Fibroblast of pulmonary artery (primary cell): ENCODE measurements around the gene ERBB4.

Experiments used
- DNase-seq: peaks from one replicate; pipeline ENCODE4 v3.0.0-alpha.2; 2010; ENCODE audit warnings: low read depth
- H3K4me3 ChIP-seq: replicated peaks from 2 replicates; pipeline ENCODE4 v1.5.1; 2011; ENCODE audit warnings: low read depth, mild to moderate bottlenecking, control low read depth, low read length, moderate library complexity
- CTCF ChIP-seq: IDR thresholded peaks from 2 replicates; pipeline ENCODE4 v1.5.1; 2011; ENCODE audit warnings: mild to moderate bottlenecking, control low read depth, low read length, inconsistent platforms; ENCODE audit errors: missing control alignments

Gene ERBB4

GRCh38 chr2:211407076-211407475, 1131.5 kb downstream of the ERBB4 start:
- H3K4me3 ChIP-seq: no peak overlapping the region
- DNase-seq: no peak
- TF ChIP-seq CTCF: no peak

DNA sequence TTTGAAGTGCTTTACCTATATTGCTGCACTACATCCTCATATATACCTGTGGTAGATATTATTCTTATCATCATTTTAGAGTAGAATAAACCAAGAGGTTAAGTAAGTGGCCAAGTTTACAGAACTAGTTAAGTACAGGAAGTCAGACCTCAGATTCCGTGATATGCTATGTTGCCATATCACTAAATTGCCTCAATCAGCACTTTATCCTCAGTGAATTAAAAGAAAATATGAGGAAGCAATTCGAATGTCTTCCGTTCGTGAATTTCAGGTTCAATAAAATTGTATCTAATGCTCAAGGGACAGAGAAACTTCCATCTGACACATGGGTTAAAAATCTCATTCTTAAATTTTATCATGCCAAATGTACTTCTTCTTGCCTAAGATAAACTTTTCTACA, 1133.6 kb downstream of the ERBB4 start:
- no peak for TF ChIP-seq CTCF

DNA sequence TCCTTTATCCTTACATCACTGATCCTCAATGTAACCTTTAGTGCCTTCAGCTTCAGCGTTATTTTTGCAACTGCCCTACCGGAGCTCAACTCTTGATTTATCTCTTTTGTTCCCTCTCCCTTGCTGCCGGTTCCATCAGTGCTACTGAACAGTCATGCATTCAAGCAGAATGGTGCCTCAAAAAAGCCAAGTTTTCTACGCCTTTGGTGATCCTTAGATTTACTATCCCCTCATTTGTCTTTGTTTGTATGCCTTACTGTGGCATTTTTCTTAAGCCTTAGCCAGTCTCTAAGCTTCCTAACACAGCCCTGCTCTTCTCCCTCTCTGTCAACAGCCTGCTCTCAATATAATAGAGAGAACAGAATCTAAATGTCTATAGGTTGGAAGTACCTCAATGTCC, 1134.5 kb downstream of the ERBB4 start:
- no peak for TF ChIP-seq CTCF
- H3K4me3 ChIP-seq: no peak overlapping the region
- no peak for DNase-seq

More for the DNA sequence above, 1133.6 kb downstream of the ERBB4 start:
- DNase-seq: no peak
- H3K4me3 ChIP-seq: no peak overlapping the region

- peak; percentile 23 for DNase-seq
- H3K4me3 ChIP-seq: no peak overlapping the region
- TF ChIP-seq CTCF: no peak
Measured at GRCh38 chr2:211401328-211401727, 1137.3 kb downstream of the ERBB4 start.

DNA sequence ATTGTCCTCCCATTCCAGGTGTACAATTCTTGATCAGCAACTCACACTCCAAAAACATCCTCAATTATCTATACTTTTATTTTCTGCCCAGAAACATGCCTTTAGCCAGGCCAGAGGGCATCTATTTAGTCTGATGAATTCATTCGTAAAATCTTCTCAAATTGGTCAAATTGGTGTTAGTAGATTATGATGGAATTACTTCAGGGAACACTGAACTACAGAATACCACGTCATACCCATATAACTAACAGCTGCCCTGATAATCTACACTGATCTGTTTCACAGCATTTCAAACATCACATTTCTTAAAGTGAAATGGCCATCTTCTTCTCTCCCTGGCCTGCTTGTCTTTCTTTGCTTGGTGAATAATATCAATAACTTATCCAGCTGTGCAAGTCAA, 1140.8 kb downstream of the ERBB4 start:
- TF ChIP-seq CTCF: no peak
- H3K4me3 ChIP-seq: no peak overlapping the region
- DNase-seq: no peak

DNA sequence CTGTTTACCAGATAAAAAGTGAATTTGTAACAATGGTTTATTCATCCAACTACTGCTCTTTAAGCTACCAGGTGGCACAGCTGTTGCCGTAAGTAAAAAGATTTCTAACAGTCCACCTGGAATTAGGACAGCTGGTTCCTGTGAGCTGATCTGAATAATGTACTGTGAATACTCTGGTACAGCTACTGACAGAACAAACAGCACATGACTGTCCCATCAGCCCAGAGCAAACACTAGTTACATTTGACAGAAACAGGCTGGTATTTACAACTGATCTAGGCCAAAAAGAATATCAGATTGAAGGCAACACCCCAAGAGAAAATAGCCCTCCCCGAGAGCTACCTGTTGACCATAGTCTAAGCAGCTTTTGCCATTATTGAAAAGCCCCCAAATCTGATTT, 1141.8 kb downstream of the ERBB4 start:
- no peak for TF ChIP-seq CTCF

DNA sequence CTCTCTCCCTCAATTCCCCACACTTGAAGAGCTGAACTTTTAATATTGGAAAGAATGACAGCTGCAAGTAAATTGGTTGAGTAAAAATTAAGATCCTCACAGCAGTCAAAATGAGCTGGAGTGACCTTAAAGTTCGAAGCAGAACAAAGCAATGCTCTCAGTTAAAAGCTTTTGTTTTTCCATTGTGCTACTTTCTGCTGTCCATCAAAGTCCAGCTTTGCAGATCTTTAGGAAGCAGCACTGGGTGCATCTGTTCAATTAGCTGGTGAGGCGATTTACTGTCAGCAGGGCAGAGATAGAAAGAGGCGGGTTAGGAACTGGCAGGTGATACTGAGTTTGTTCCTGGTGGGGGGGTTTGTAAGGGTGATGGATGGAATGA, 1147.4 kb downstream of the ERBB4 start:
- TF ChIP-seq CTCF: no peak
- no peak for DNase-seq
- H3K4me3 ChIP-seq: no peak overlapping the region

More for the DNA sequence above, 1141.8 kb downstream of the ERBB4 start:
- H3K4me3 ChIP-seq: no peak overlapping the region
- DNase-seq: no peak
